HepG2 (cell line): ENCODE data around the gene KREMEN1. TPM values are rescaled to one million over a fixed set of nuclear protein-coding genes. Genes with fewer than 3 reads are reported as not detected.

Source experiments
- CREM ChIP-seq, 2 experiments: sonication (generic) in 1 of 2; formaldehyde crosslinking in 1 of 2; IDR thresholded peaks; 2 replicates each; pipeline versions ENCODE4 v1.4.0 to v1.6.1; 2016 to 2020; ENCODE audit warnings: antibody characterized with exemption in 1 of 2, mild to moderate bottlenecking in 1 of 2, missing genetic modification reagents in 1 of 2
- GTF3A ChIP-seq: sonication (generic); formaldehyde crosslinking; conservative IDR thresholded peaks from 2 replicates; pipeline ENCODE4 v1.4.0; 2020; ENCODE audit warnings: mild to moderate bottlenecking, missing genetic modification reagents
- HHEX ChIP-seq: IDR thresholded peaks from 2 replicates; pipeline ENCODE4 v1.6.1; 2016; ENCODE audit warnings: control low read depth
- KDM1A ChIP-seq: IDR thresholded peaks from 2 replicates; pipeline ENCODE4 v1.6.1; 2016; ENCODE audit warnings: missing compliant biosample characterization
- KLF16 ChIP-seq, 2 experiments: sonication (generic) in 1 of 2; formaldehyde crosslinking in 1 of 2; IDR thresholded peaks; 2 replicates each; pipeline versions ENCODE4 v1.6.1 to v1.8.0; 2016 to 2023; ENCODE audit warnings: missing genetic modification reagents in 2 of 2, missing compliant biosample characterization in 1 of 2
- MEF2D ChIP-seq: sonication (generic); formaldehyde crosslinking; IDR thresholded peaks from 2 replicates; pipeline ENCODE4 v1.5.1; 2020; ENCODE audit warnings: mild to moderate bottlenecking, missing genetic modification reagents
- NCOA1 ChIP-seq: sonication (generic); formaldehyde crosslinking; IDR thresholded peaks from 2 replicates; pipeline ENCODE4 v1.9.0; 2021; ENCODE audit warnings: missing genetic modification reagents
- PAF1 ChIP-seq: IDR thresholded peaks from 2 replicates; pipeline ENCODE4 v1.6.1; 2016; ENCODE audit warnings: missing genetic modification reagents, missing compliant biosample characterization
- PLSCR1 ChIP-seq: sonication (generic); formaldehyde crosslinking; IDR thresholded peaks from 2 replicates; pipeline ENCODE4 v1.5.0; 2020; ENCODE audit warnings: missing genetic modification reagents, mild to moderate bottlenecking, borderline replicate concordance
- TAF15 ChIP-seq: fragments of 200-400 bp; formaldehyde crosslinking; IDR thresholded peaks from one replicate; pipeline ENCODE4 v1.6.1; 2018; ENCODE audit warnings: mild to moderate bottlenecking, low read depth, low read length; ENCODE audit not compliant: poor library complexity, severe bottlenecking
- ZBTB42 ChIP-seq: sonication (generic); formaldehyde crosslinking; IDR thresholded peaks from 2 replicates; pipeline ENCODE4 v1.5.0; 2020; ENCODE audit warnings: mild to moderate bottlenecking, missing genetic modification reagents
- ZFAT ChIP-seq: sonication (generic); formaldehyde crosslinking; conservative IDR thresholded peaks from 2 replicates; pipeline ENCODE4 v1.8.1; 2023; ENCODE audit warnings: missing genetic modification reagents, inconsistent platforms
- ZFP41 ChIP-seq: sonication (generic); formaldehyde crosslinking; IDR thresholded peaks from 2 replicates; pipeline ENCODE4 v1.4.0; 2020; ENCODE audit warnings: mild to moderate bottlenecking, missing genetic modification reagents, borderline replicate concordance
- ZFP90 ChIP-seq: sonication (generic); formaldehyde crosslinking; IDR thresholded peaks from 2 replicates; pipeline ENCODE4 v1.8.0; 2022; ENCODE audit warnings: missing genetic modification reagents, mild to moderate bottlenecking, inconsistent platforms, borderline replicate concordance
- ZFYVE20 ChIP-seq: sonication (generic); formaldehyde crosslinking; IDR thresholded peaks from 2 replicates; pipeline ENCODE4 v1.8.0; 2023; ENCODE audit warnings: low read depth, mild to moderate bottlenecking, moderate library complexity, missing genetic modification reagents, borderline replicate concordance
- ZNF230 ChIP-seq: sonication (generic); formaldehyde crosslinking; IDR thresholded peaks from 2 replicates; pipeline ENCODE4 v1.4.0; 2020; ENCODE audit warnings: mild to moderate bottlenecking, missing genetic modification reagents
- ZNF589 ChIP-seq: sonication (generic); formaldehyde crosslinking; conservative IDR thresholded peaks from 2 replicates; pipeline ENCODE4 v1.8.0; 2022; ENCODE audit warnings: mild to moderate bottlenecking, moderate library complexity, missing genetic modification reagents
- ZNF605 ChIP-seq: sonication (generic); formaldehyde crosslinking; IDR thresholded peaks from 2 replicates; pipeline ENCODE4 v1.8.0; 2022; ENCODE audit warnings: mild to moderate bottlenecking, missing genetic modification reagents
- ZNF7 ChIP-seq: IDR thresholded peaks from 2 replicates; pipeline ENCODE4 v1.6.1; 2016; ENCODE audit warnings: missing biosample characterization, missing genetic modification reagents
- ZNF740 ChIP-seq: sonication (generic); formaldehyde crosslinking; IDR thresholded peaks from 2 replicates; pipeline ENCODE4 v1.4.0; 2020; ENCODE audit warnings: missing genetic modification reagents
- ZNF879 ChIP-seq: sonication (generic); formaldehyde crosslinking; IDR thresholded peaks from 2 replicates; pipeline ENCODE4 v1.8.1; 2023; ENCODE audit warnings: missing genetic modification reagents
- polyA plus RNA-seq, 8 experiments: library from polyadenylated mRNA; depleted of rRNA in 3 of 8; stranded (reverse) in 7 of 8; unstranded in 1 of 8; fragments of >200 nt; fragmentation: Illumina TruSeq in 4 of 8; extraction: Trizol in 4 of 8; gene quantifications; 2 replicates each; pipeline versions ENCODE4 v1.2.1 to v1.2.3, GENCODE V29; 2011 to 2016; ENCODE audit warnings: low read depth in 4 of 8, missing spikeins in 1 of 8, mixed read lengths in 1 of 8; ENCODE audit not compliant: insufficient read depth in 1 of 8
- total RNA-seq, 5 experiments: library from RNA; depleted of rRNA; stranded (reverse); fragments of >200 nt; fragmentation: Illumina TruSeq; extraction: Trizol; gene quantifications; 2 replicates each; pipeline ENCODE4 v1.2.3, GENCODE V29; 2016; ENCODE audit warnings: low read depth in 1 of 5
- TF ChIP-seq, protein P1 (sequence below): IDR thresholded peaks from 2 replicates; pipeline ENCODE4 v1.6.1; 2016; ENCODE audit warnings: mild to moderate bottlenecking
- TF ChIP-seq, protein P2 (sequence below): sonication (generic); formaldehyde crosslinking; IDR thresholded peaks from 2 replicates; pipeline ENCODE4 v1.9.0; 2021; ENCODE audit warnings: missing genetic modification reagents, mild to moderate bottlenecking, borderline replicate concordance
- TF ChIP-seq, protein P3 (sequence below): sonication (generic); formaldehyde crosslinking; IDR thresholded peaks from 2 replicates; pipeline ENCODE4 v1.4.0; 2020; ENCODE audit warnings: mild to moderate bottlenecking, missing genetic modification reagents
- TF ChIP-seq, protein P4 (sequence below): sonication (generic); formaldehyde crosslinking; IDR thresholded peaks from 2 replicates; pipeline ENCODE4 v1.8.1; 2023; ENCODE audit warnings: mild to moderate bottlenecking, missing genetic modification reagents, borderline replicate concordance

Gene KREMEN1
- total and polyA plus RNA-seq, 2 of the 13 experiments (the other 11 are each of a cell fraction or from before 2014, with no cell fraction given), result 9.8 to 13.8 TPM

- TF ChIP-seq ZNF879 (CRISPR knock-in tag) (no peak), PAF1 (CRISPR knock-in tag) (no peak), ZFAT (no peak), GTF3A (peak; percentile 65; the same call in 1 of the 2 replicates), ZNF740 (CRISPR knock-in tag) (peak; percentile 84), ZNF7 (CRISPR knock-in tag) (no peak), HHEX (CRISPR knock-in tag) (no peak), MEF2D (CRISPR knock-in tag) (peak; percentile 58; the same call in 1 of the 2 replicates), ZFP90 (CRISPR knock-in tag) (no peak; the same call in 1 of the 2 replicates), PLSCR1 (CRISPR knock-in tag) (no peak), ZFP41 (CRISPR knock-in tag) (no peak), ZNF230 (CRISPR knock-in tag) (0 out of 2 replicates have a peak, but pooled peaks have one; percentile 36), CREM (IDR thresholded peaks at IDR 0.05) (peak; percentile 52; the same call in 1 of the 2 replicates), CREM (CRISPR knock-in tag; IDR thresholded peaks at IDR 0.05) (no peak), ZNF589 (CRISPR knock-in tag) (no peak), TAF15 (peak; percentile 51), KDM1A (CRISPR knock-in tag) (peak; percentile 51; the same call in 1 of the 2 replicates), ZBTB42 (CRISPR knock-in tag) (0 out of 2 replicates have a peak, but pooled peaks have one; percentile 43), NCOA1 (CRISPR knock-in tag) (no peak), KLF16 (CRISPR knock-in tag; IDR thresholded peaks at IDR 0.05) (no peak; a peak in 1 of 4 replicates), ZNF605 (CRISPR knock-in tag) (no peak), ZFYVE20 (CRISPR knock-in tag) (no peak)
- TF ChIP-seq, protein P1, sequence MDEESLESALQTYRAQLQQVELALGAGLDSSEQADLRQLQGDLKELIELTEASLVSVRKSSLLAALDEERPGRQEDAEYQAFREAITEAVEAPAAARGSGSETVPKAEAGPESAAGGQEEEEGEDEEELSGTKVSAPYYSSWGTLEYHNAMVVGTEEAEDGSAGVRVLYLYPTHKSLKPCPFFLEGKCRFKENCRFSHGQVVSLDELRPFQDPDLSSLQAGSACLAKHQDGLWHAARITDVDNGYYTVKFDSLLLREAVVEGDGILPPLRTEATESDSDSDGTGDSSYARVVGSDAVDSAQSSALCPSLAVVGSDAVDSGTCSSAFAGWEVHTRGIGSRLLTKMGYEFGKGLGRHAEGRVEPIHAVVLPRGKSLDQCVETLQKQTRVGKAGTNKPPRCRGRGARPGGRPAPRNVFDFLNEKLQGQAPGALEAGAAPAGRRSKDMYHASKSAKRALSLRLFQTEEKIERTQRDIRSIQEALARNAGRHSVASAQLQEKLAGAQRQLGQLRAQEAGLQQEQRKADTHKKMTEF, result peak; percentile 85
- TF ChIP-seq, protein P2, sequence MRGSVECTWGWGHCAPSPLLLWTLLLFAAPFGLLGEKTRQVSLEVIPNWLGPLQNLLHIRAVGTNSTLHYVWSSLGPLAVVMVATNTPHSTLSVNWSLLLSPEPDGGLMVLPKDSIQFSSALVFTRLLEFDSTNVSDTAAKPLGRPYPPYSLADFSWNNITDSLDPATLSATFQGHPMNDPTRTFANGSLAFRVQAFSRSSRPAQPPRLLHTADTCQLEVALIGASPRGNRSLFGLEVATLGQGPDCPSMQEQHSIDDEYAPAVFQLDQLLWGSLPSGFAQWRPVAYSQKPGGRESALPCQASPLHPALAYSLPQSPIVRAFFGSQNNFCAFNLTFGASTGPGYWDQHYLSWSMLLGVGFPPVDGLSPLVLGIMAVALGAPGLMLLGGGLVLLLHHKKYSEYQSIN (CRISPR knock-in tag), result no peak
- TF ChIP-seq, protein P3, sequence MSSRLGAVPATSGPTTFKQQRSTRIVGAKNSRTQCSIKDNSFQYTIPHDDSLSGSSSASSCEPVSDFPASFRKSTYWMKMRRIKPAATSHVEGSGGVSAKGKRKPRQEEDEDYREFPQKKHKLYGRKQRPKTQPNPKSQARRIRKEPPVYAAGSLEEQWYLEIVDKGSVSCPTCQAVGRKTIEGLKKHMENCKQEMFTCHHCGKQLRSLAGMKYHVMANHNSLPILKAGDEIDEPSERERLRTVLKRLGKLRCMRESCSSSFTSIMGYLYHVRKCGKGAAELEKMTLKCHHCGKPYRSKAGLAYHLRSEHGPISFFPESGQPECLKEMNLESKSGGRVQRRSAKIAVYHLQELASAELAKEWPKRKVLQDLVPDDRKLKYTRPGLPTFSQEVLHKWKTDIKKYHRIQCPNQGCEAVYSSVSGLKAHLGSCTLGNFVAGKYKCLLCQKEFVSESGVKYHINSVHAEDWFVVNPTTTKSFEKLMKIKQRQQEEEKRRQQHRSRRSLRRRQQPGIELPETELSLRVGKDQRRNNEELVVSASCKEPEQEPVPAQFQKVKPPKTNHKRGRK, result no peak
- TF ChIP-seq, protein P4, sequence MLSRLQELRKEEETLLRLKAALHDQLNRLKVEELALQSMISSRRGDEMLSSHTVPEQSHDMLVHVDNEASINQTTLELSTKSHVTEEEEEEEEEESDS, result no peak
Measured at GRCh38 chr22:29030618-29031226, 42.1 kb upstream of the KREMEN1 start (continued).
